ENCODE results near the gene BHMT. TPM values are rescaled to one million over a fixed set of nuclear protein-coding genes. Genes with fewer than 3 reads are reported as not detected.

The BHMT gene
- total RNA-seq, 2 experiments from 2014 or later = not detected

DNA sequence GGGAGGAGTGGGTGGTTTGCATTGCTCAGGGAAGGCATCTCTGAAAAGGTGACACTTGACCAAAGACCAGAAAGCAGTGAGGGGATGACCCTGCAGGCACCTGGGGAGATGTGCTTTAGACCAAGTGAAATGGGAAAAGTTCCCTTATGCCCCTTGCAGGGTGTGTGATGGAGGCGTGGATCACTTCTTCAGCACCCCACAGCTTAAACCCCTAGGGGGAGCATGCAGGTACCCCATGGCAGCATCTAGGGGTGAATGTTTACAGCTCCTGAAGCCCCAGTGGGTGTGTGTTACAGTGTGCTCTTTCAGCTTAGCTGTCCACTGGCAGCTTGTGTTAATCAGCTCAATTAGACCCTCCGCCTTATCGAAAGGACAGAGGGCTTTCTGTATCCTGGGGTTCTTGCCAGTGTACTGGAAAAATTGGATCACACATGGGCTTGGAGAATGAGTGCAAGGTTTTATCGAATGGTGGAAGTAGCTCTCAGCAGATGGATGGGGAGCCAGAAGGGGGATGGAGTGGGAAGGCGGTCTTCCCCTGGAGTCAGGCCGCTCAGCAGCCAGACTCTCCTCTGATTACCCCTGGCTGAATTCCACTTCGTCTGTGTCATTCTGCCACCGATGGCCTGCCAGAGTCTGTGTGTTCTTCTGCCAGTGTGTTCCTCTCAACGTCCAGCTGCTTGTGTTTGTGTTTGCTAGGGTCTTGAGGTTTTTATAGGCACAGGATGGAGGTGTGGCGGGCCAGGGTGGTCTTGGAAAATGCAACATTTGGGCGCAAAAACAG is 35.8 kb upstream of the BHMT start:
- no peak overlapping the region for H3K27ac Mint-ChIP-seq
- peaks cover 11% of the 10 kb centered on the region for H3K4me1 Mint-ChIP-seq (ENCODE audit: low read depth)
- intact Hi-C loops (cut with micrococcal nuclease) = no loop called here
- H3K9me3 Mint-ChIP-seq = no peaks in the 10 kb centered on the region
- TF ChIP-seq, protein P1, sequence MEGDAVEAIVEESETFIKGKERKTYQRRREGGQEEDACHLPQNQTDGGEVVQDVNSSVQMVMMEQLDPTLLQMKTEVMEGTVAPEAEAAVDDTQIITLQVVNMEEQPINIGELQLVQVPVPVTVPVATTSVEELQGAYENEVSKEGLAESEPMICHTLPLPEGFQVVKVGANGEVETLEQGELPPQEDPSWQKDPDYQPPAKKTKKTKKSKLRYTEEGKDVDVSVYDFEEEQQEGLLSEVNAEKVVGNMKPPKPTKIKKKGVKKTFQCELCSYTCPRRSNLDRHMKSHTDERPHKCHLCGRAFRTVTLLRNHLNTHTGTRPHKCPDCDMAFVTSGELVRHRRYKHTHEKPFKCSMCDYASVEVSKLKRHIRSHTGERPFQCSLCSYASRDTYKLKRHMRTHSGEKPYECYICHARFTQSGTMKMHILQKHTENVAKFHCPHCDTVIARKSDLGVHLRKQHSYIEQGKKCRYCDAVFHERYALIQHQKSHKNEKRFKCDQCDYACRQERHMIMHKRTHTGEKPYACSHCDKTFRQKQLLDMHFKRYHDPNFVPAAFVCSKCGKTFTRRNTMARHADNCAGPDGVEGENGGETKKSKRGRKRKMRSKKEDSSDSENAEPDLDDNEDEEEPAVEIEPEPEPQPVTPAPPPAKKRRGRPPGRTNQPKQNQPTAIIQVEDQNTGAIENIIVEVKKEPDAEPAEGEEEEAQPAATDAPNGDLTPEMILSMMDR (IDR thresholded peaks at IDR 0.05) = no peak
- ChIA-PET POLR2A (no interaction called here), CTCF (interaction anchor here (0.8 to 3.9 kb wide), 6 partner anchors 28 to 190 kb away, joined by 3 to 20 read pairs (median 4); no protein-coding TSS in a partner anchor)
- ATAC-seq = no peak
- no peak overlapping the region for H3K4me3 Mint-ChIP-seq
- no peak for DNase-seq
- no peaks in the 10 kb centered on the region for H3K36me3 Mint-ChIP-seq (ENCODE audit: low read depth)
- H3K27me3 Mint-ChIP-seq = peaks cover 9% of the 10 kb centered on the region

DNA sequence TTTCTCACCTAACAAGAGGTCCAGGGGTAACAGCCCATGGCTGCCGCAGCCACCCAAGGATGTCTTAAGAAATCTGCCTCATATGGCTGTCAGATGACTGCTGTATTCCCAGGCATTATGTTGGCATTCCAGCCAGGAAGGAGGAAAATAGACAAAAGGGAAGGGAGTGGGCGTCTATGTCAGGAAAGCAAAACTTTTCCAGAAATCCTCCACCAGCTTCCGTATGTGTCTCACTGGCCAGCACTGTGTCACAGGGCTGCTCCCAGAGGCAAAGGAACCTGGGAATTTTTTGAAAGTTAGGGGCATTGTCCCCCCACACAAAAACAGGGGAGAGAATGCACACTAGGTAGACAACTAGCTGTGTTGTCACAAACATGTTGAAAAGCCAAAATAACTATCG is 34.8 kb upstream of the BHMT start:
- ATAC-seq = no peak

DNA sequence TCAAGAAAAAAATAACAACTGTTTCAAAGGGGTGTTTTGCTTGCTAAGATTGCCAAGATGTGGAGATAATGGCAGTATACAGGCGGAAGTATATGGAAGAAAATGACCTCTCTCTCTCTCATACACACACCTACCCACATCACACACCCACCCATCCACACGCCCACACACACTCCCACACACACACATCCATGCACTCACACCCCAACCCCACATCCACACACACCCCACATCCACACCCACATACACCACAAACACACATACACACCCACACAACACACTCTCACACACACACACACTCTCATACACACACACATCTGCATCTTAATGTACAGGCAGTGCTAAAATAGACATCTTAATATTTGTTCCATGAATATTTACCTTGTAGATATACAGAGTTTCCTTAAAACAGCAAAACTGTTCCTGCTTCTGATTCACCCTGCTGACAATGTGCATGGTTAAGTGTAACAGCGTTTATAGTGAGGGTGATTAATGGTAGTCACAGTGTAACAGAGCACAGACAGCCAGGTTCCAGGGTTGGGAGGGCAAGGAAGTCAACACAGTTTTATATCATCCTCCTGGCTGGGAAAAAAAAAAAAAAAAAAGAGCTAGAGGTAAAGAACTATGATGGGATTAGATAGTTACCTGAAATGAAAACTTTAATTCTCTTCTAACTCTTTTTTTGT is 33.8 kb upstream of the BHMT start:
- DNase-seq (no peak), ATAC-seq (no peak)
- intact Hi-C loops (cut with micrococcal nuclease) = no loop called here
- no peaks in the 10 kb centered on the region for H3K27me3 Mint-ChIP-seq
- H3K27ac Mint-ChIP-seq = no peak overlapping the region
- CTCF ChIA-PET = interaction anchor here (2.4 to 6.2 kb wide), 2 partner anchors 28 to 54 kb away, joined by 5 to 26 read pairs; no protein-coding TSS in a partner anchor
- no peak overlapping the region for H3K4me3 Mint-ChIP-seq
- H3K36me3 Mint-ChIP-seq (ENCODE audit: low read depth) = no peaks in the 10 kb centered on the region
- POLR2A ChIA-PET = interaction anchor here (0.6 kb wide), 2 partner anchors 44 to 1013 kb away, joined by 3 read pairs; no protein-coding TSS in a partner anchor
- peaks cover 11% of the 10 kb centered on the region for H3K4me1 Mint-ChIP-seq (ENCODE audit: low read depth)
- no peaks in the 10 kb centered on the region for H3K9me3 Mint-ChIP-seq
- TF ChIP-seq, protein P1 (IDR thresholded peaks at IDR 0.05) = no peak

More for the DNA sequence above, 34.8 kb upstream of the BHMT start:
- ChIA-PET POLR2A (no interaction called here), CTCF (interaction anchor here (1.4 to 3.9 kb wide), 3 partner anchors 29 to 191 kb away, joined by 3 to 20 read pairs (median 5); no protein-coding TSS in a partner anchor)
- Mint-ChIP-seq H3K9me3 (no peaks in the 10 kb centered on the region), H3K4me1 (ENCODE audit: low read depth) (peaks cover 11% of the 10 kb centered on the region), H3K27me3 (peaks cover 4% of the 10 kb centered on the region), H3K27ac (no peak overlapping the region), H3K4me3 (no peak overlapping the region), H3K36me3 (ENCODE audit: low read depth) (no peaks in the 10 kb centered on the region)
- intact Hi-C loops (cut with micrococcal nuclease) = no loop called here
- no peak for DNase-seq
- TF ChIP-seq, protein P1 (IDR thresholded peaks at IDR 0.05) = no peak

DNA sequence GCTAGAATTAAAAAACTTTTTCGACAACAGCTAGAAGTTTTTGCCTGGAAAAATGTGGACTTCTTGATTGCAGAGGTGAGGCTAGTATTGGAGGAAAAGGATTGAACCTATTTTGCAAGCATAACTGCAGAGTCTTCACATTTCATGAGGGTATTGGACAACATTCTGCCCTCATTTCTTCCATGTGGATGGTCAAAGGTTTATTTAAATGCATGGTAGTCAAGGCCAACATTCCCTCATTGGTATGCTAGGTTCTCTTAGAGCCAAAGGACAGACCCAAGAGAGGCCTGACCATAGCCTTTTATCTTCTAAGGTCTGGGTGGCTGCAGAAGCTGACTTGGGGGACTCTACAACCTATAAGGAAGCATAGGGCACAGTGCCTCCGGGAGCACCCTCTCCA is 30.8 kb upstream of the BHMT start:
- H3K36me3 Mint-ChIP-seq (ENCODE audit: low read depth) = no peaks in the 10 kb centered on the region
- no peak for ATAC-seq
- no peak overlapping the region for H3K4me3 Mint-ChIP-seq
- intact Hi-C loops (cut with micrococcal nuclease) = no loop called here
- POLR2A ChIA-PET = interaction anchor here (0.6 kb wide), 1 partner anchor 21 kb away, joined by 3 read pairs; no protein-coding TSS in a partner anchor
- no peak for DNase-seq
- TF ChIP-seq, protein P1 (IDR thresholded peaks at IDR 0.05) = no peak
- CTCF ChIA-PET = interaction anchor here (0.6 to 6.2 kb wide), 2 partner anchors 17 to 57 kb away, joined by 3 to 26 read pairs; no protein-coding TSS in a partner anchor
- H3K4me1 Mint-ChIP-seq (ENCODE audit: low read depth) = peaks cover 3% of the 10 kb centered on the region
- no peaks in the 10 kb centered on the region for H3K27me3 Mint-ChIP-seq
- no peak overlapping the region for H3K27ac Mint-ChIP-seq
- no peaks in the 10 kb centered on the region for H3K9me3 Mint-ChIP-seq

Data from activated CD8-positive, alpha-beta T cell treated with anti-CD3 and anti-CD28 coated beads for 36 hours (primary cell).